Measurements from ENCODE around the gene RFT1. TPM values are rescaled to one million over a fixed set of nuclear protein-coding genes. Genes with fewer than 3 reads are reported as not detected.

RFT1 gene
- total RNA-seq, 2 experiments from 2014 or later, result 8.5 to 10.2 TPM

DNA sequence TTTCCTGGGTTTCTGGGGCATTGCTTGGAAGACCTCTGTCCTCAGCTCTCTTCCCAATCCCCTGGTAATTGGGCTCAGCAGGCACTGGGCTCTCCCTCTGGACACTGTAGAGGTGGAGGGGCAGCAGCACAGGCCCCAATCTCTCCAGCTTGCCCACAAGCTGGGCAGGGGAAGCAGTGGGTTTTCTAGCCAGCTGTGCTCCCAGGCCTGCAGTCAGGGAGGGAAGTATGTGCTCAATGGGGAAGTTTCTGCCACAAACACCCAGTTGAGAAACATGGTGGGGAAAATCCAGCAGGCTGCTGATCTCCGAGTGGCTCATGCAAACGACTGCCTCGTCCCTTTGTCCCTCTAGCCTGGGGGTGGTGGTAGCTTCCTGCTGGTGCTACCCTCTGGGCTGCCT lies 12.8 kb upstream of the RFT1 start:
- no peaks in the 10 kb centered on the region for H3K27me3 Mint-ChIP-seq
- ATAC-seq (ENCODE audit: poor library complexity) (no peak), DNase-seq (peak in 2 of 14 experiments; percentile 66 to 72)
- CTCF ChIA-PET, result no interaction called here
- H3K4me1 ChIP-seq (ENCODE audit: insufficient read depth, low read length), result no peaks in the 10 kb centered on the region
- no peaks in the 10 kb centered on the region for H3K9me3 ChIP-seq (ENCODE audit: control insufficient read depth in 1 of 2, insufficient read depth in 1 of 2, low read length in 2 of 2)
- no peak overlapping the region for H3K27ac ChIP-seq (ENCODE audit: low read depth in 1 of 2, low read length in 2 of 2)
- no peaks in the 10 kb centered on the region for H3K27me3 ChIP-seq (ENCODE audit: control insufficient read depth in 1 of 2, insufficient read depth in 2 of 2, low read length in 2 of 2)
- H3K27ac Mint-ChIP-seq, result no peak overlapping the region
- H3K4me3 Mint-ChIP-seq, result no peak overlapping the region
- intact Hi-C loops (cut with DNase I, micrococcal nuclease), result no loop called here
- TF ChIP-seq, protein P1, sequence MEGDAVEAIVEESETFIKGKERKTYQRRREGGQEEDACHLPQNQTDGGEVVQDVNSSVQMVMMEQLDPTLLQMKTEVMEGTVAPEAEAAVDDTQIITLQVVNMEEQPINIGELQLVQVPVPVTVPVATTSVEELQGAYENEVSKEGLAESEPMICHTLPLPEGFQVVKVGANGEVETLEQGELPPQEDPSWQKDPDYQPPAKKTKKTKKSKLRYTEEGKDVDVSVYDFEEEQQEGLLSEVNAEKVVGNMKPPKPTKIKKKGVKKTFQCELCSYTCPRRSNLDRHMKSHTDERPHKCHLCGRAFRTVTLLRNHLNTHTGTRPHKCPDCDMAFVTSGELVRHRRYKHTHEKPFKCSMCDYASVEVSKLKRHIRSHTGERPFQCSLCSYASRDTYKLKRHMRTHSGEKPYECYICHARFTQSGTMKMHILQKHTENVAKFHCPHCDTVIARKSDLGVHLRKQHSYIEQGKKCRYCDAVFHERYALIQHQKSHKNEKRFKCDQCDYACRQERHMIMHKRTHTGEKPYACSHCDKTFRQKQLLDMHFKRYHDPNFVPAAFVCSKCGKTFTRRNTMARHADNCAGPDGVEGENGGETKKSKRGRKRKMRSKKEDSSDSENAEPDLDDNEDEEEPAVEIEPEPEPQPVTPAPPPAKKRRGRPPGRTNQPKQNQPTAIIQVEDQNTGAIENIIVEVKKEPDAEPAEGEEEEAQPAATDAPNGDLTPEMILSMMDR (IDR thresholded peaks at IDR 0.05), result no peak
- no peaks in the 10 kb centered on the region for H3K36me3 ChIP-seq (ENCODE audit: insufficient read depth, low read length)
- H3K4me1 Mint-ChIP-seq (ENCODE audit: low read depth), result no peaks in the 10 kb centered on the region
- no peaks in the 10 kb centered on the region for H3K36me3 Mint-ChIP-seq (ENCODE audit: low read depth)
- no peaks in the 10 kb centered on the region for H3K9me3 Mint-ChIP-seq
- POLR2A ChIA-PET, result interaction anchor here (0.9 kb wide), 1 partner anchor 8 kb away, joined by 5 read pairs; no protein-coding TSS in a partner anchor
- no peak overlapping the region for H3K4me3 ChIP-seq (ENCODE audit: low read length)

DNA sequence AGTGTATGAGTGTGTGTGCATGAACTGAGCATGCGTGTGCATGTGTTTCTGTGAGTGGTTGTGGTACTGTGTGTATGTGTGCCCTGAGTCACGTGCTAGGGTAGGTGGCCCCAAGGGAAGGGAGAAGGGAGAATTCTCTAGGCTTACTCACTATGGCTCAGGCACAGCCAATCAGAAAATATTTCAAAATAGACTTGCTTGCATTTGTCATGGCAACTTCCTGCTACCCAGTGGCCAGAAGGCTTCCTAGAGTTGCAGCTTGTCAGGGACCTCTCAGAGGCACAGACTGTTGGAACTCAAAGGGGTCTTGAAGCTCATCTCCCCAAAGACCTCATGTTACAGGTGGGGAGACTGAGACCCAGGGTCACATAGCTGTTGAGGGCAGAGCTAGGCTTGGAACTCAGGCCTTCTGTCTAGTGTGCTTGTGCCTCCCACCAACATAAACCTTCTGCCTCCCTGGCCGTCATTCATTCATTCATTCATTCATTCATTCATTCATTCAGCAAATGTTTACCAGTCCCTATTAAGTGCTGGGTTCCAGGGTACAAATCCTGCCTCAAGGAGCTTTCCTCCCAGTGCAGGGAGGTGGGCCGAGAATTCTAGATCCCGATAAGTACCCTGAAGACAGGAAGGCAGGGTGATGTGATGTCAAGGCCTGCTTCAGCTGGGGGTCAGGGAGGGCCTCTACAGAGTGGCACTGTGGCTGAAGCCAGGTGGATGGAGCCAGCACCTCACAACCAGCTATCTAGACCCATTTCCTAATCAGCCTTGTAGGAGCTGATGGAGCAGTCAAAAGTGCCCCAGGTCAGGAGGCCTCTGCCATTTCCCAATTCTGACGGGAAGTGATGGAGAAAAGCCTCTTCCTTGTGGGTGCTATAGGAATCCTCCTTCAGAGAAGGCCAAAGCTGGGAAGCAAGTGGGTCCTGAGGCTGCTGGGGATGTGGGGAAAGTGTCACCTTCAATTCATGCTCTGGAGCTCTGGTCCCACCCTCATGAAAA lies 10.9 kb upstream of the RFT1 start:
- no peak for ATAC-seq (ENCODE audit: poor library complexity)
- no peaks in the 10 kb centered on the region for H3K9me3 Mint-ChIP-seq
- H3K4me3 Mint-ChIP-seq, result no peak overlapping the region
- Histone ChIP-seq H3K27me3 (ENCODE audit: control insufficient read depth in 1 of 2, insufficient read depth in 2 of 2, low read length in 2 of 2) (no peaks in the 10 kb centered on the region), H3K4me1 (ENCODE audit: insufficient read depth, low read length) (no peaks in the 10 kb centered on the region), H3K27ac (ENCODE audit: low read depth in 1 of 2, low read length in 2 of 2) (no peak overlapping the region), H3K36me3 (ENCODE audit: insufficient read depth, low read length) (no peaks in the 10 kb centered on the region), H3K9me3 (ENCODE audit: control insufficient read depth in 1 of 2, insufficient read depth in 1 of 2, low read length in 2 of 2) (no peaks in the 10 kb centered on the region), H3K4me3 (ENCODE audit: low read length) (no peak overlapping the region)
- intact Hi-C loops (cut with DNase I, micrococcal nuclease), result no loop called here
- CTCF ChIA-PET, result no interaction called here
- DNase-seq, result peak in 2 of 14 experiments; percentile 56 to 68
- H3K27ac Mint-ChIP-seq, result no peak overlapping the region
- POLR2A ChIA-PET, result no interaction called here
- TF ChIP-seq, protein P1 (IDR thresholded peaks at IDR 0.05), result no peak
- H3K36me3 Mint-ChIP-seq (ENCODE audit: low read depth), result no peaks in the 10 kb centered on the region
- H3K27me3 Mint-ChIP-seq, result no peaks in the 10 kb centered on the region
- H3K4me1 Mint-ChIP-seq (ENCODE audit: low read depth), result no peaks in the 10 kb centered on the region

DNA sequence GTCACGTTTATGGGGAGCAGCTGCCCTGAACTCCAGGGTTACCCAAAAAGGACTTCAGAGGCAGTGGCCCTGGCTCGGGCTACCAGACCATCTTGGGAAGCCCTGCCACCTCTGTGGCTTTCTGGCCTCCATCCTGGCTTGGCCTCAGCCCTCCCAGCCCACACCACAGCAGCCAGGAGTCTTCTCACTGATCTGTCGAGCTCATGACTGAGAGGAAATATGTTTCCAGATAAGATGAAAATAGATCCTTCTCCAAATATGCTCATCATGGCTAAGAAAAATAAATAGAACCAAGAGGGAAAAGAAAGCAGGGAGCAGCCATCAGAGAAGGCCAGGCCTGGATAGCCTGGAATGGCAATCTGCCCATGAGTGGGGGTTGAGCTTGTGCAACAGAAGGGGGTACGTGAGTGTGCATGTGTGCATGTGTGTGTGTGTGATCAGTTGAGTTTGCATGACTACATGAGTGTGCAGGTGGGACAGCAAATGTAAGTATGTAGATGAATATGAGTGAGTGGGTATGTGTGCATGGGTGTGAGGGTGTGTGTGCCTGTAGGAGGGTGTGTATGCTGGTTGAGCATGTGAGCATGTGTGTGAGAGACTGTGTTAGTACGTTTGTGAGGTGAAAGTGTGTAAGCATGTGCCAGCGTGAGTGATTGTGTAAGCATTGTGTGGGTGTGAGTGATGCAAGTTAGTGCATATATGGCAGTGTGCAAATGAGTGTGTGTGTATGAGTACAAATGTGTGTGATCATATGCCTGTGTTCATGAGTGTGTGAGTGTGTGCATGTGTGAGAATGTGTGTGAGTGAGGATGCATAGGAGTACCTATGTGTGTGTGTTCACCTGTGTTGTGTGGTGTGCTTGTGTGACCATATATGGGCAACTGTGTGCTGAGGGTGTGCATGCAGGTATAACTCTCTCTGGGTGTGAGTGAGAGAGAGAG lies 9.9 kb upstream of the RFT1 start:
- no peak for DNase-seq
- H3K27ac Mint-ChIP-seq, result no peak overlapping the region
- ATAC-seq (ENCODE audit: poor library complexity), result no peak
- ChIA-PET CTCF (no interaction called here), POLR2A (no interaction called here)
- Histone ChIP-seq H3K9me3 (ENCODE audit: control insufficient read depth in 1 of 2, insufficient read depth in 1 of 2, low read length in 2 of 2) (no peaks in the 10 kb centered on the region), H3K4me1 (ENCODE audit: insufficient read depth, low read length) (no peaks in the 10 kb centered on the region), H3K4me3 (ENCODE audit: low read length) (no peak overlapping the region), H3K27ac (ENCODE audit: low read depth in 1 of 2, low read length in 2 of 2) (no peak overlapping the region), H3K27me3 (ENCODE audit: control insufficient read depth in 1 of 2, insufficient read depth in 2 of 2, low read length in 2 of 2) (no peaks in the 10 kb centered on the region), H3K36me3 (ENCODE audit: insufficient read depth, low read length) (no peaks in the 10 kb centered on the region)
- no peaks in the 10 kb centered on the region for H3K36me3 Mint-ChIP-seq (ENCODE audit: low read depth)
- TF ChIP-seq, protein P1 (IDR thresholded peaks at IDR 0.05), result no peak
- H3K9me3 Mint-ChIP-seq, result no peaks in the 10 kb centered on the region
- no peak overlapping the region for H3K4me3 Mint-ChIP-seq
- no peaks in the 10 kb centered on the region for H3K4me1 Mint-ChIP-seq (ENCODE audit: low read depth)
- intact Hi-C loops (cut with DNase I, micrococcal nuclease), result no loop called here
- no peaks in the 10 kb centered on the region for H3K27me3 Mint-ChIP-seq
